ENCODE results near the gene RARS2. TPM values are rescaled to one million over a fixed set of nuclear protein-coding genes. Genes with fewer than 3 reads are reported as not detected.

The RARS2 gene
- total RNA-seq, 2 donors from 2014 or later = 21.4 to 25.0 TPM

GRCh38 chr6:87518453-87518852 is 71.3 kb downstream of the RARS2 start:
- Histone ChIP-seq H3K27ac (no peak overlapping the region), H3K36me3 (peaks cover 45% of the 10 kb centered on the region), H3K4me1 (ENCODE audit: control insufficient read depth in 1 of 2, low read depth in 2 of 2) (no peaks in the 10 kb centered on the region), H3K27me3 (replicated peaks; ENCODE audit: insufficient read depth) (no peaks in the 10 kb centered on the region), H3K4me3 (no peak overlapping the region), H3K9me3 (no peaks in the 10 kb centered on the region)
- ATAC-seq (ENCODE audit: insufficient number of reproducible peaks, low FRiP score, low read depth) = no peak
- no peak for DNase-seq (ENCODE audit: low spot score)
- no peak for TF ChIP-seq CTCF (IDR thresholded peaks at IDR 0.05)

- Histone ChIP-seq H3K9me3 (no peaks in the 10 kb centered on the region), H3K4me1 (ENCODE audit: control insufficient read depth in 1 of 2, low read depth in 2 of 2) (no peaks in the 10 kb centered on the region), H3K36me3 (peaks cover 46% of the 10 kb centered on the region), H3K27ac (no peak overlapping the region), H3K4me3 (no peak overlapping the region), H3K27me3 (replicated peaks; ENCODE audit: insufficient read depth) (no peaks in the 10 kb centered on the region)
- no peak for ATAC-seq (ENCODE audit: insufficient number of reproducible peaks, low FRiP score, low read depth)
- DNase-seq (ENCODE audit: low spot score) = no peak
- no peak for TF ChIP-seq CTCF (IDR thresholded peaks at IDR 0.05)
Observed at GRCh38 chr6:87514831-87515230, 75.0 kb downstream of the RARS2 start.

DNA sequence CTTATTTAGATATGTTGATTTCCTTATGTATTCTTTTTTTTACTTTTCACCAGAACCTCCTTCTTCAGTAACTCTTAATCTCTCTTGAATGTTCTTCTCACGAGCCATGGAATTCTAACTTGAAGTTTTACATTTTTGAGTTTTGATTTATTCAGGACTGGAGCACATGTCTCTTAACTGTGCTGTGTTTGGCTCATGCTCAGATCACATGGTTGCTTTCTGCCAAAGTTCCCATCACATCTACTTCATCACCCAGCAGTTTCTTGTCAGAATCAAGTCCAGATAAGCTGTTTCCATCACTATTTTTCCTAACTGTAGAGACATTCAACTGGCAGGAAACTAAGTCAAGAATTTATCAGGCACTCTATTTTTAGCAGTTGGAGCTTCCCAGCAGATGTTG is 85.3 kb downstream of the RARS2 start:
- Histone ChIP-seq H3K27ac (peak overlapping the region; percentile 36 to 37), H3K36me3 (peaks cover 7% of the 10 kb centered on the region), H3K9me3 (no peaks in the 10 kb centered on the region), H3K4me1 (ENCODE audit: control insufficient read depth in 1 of 2, low read depth in 2 of 2) (peaks cover 0 to 8% of the 10 kb centered on the region in 2 donors), H3K27me3 (replicated peaks; ENCODE audit: insufficient read depth) (no peaks in the 10 kb centered on the region), H3K4me3 (no peak overlapping the region)
- no peak for TF ChIP-seq CTCF (IDR thresholded peaks at IDR 0.05)
- ATAC-seq (ENCODE audit: insufficient number of reproducible peaks, low FRiP score, low read depth) (no peak), DNase-seq (ENCODE audit: low spot score) (no peak)

DNA sequence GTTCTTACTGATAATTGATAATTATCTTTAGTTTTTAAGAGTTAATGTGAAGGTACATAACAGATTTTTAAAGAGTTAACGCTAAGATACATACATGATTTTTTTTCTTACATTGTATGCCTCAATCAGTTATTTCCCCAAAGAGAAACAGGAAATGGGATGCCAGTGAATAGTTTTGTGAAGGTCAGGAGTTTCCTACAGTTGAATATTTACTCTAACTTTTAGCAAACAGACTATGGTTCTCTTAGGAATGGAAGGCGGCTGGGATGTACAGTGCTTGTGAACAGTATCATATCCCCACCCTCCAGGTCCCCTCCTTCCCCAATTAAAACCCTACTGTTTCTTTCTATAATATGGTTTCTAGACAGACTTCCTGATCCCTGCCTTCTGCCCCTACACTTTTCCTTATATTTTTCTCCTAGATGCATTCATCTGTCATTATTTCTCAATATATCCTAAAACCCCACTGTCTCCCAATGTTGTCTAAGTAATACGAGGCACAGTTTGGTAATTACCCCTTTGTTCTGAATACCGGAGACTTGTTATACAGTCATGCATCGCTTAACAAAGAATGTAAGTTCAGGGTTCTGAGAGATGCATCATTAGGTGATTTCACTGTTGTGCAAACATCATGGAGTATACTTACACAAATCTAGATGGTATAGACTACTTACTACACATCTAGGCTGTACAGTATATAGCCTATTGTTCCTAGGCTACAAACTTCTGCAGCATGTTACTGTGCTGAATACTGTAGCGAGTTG is 87.8 kb downstream of the RARS2 start:
- peaks cover 0 to 8% of the 10 kb centered on the region in 2 donors for H3K4me1 ChIP-seq (ENCODE audit: control insufficient read depth in 1 of 2, low read depth in 2 of 2)
- H3K9me3 ChIP-seq = no peaks in the 10 kb centered on the region
- no peak overlapping the region for H3K27ac ChIP-seq
- H3K4me3 ChIP-seq = no peak overlapping the region
- DNase-seq (ENCODE audit: low spot score) (no peak), ATAC-seq (ENCODE audit: insufficient number of reproducible peaks, low FRiP score, low read depth) (no peak)
- H3K36me3 ChIP-seq = peaks cover 7% of the 10 kb centered on the region
- no peak for TF ChIP-seq CTCF (IDR thresholded peaks at IDR 0.05)
- H3K27me3 ChIP-seq (replicated peaks; ENCODE audit: insufficient read depth) = no peaks in the 10 kb centered on the region

GRCh38 chr6:87498048-87498447 is 91.7 kb downstream of the RARS2 start:
- Histone ChIP-seq H3K9me3 (no peaks in the 10 kb centered on the region), H3K36me3 (peaks cover 7% of the 10 kb centered on the region), H3K27me3 (replicated peaks; ENCODE audit: insufficient read depth) (no peaks in the 10 kb centered on the region), H3K27ac (no peak overlapping the region), H3K4me3 (no peak overlapping the region), H3K4me1 (ENCODE audit: control insufficient read depth in 1 of 2, low read depth in 2 of 2) (no peaks in the 10 kb centered on the region)
- DNase-seq (ENCODE audit: low spot score) (no peak), ATAC-seq (ENCODE audit: insufficient number of reproducible peaks, low FRiP score, low read depth) (no peak)
- TF ChIP-seq CTCF (IDR thresholded peaks at IDR 0.05) = no peak

Data from thoracic aorta (tissue), 2 donors.